ENCODE results near the gene SCYL2.
A peak's percentile ranks its signal among the peaks of the same experiment; 100 is the strongest.
"Not testable (repeated sequence)": the region's sequence is repeated elsewhere in the genome, so short reads cannot be mapped to it uniquely, and the experiment has no call there.

Gene SCYL2

DNA sequence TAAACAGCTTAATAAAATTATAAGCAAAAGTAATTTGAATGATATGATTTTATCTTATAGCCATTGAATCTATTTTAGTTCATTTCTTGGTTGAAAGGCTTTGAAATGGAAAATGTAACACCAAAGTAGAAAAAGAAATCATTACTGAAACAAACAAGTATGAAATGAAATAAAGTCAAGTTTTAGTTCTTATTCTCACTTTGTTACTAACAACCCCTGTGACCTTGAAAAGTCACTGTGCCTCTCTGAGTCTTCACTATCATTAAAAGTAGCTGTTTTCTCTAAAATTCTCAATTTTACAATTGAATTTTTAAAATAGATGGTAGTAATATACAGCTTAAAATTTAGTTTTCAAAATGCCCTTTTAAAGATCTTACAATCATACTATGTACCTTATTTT is 57.5 kb downstream of the SCYL2 start:
- no peak for DNase-seq (ENCODE audit: low read depth)

DNA sequence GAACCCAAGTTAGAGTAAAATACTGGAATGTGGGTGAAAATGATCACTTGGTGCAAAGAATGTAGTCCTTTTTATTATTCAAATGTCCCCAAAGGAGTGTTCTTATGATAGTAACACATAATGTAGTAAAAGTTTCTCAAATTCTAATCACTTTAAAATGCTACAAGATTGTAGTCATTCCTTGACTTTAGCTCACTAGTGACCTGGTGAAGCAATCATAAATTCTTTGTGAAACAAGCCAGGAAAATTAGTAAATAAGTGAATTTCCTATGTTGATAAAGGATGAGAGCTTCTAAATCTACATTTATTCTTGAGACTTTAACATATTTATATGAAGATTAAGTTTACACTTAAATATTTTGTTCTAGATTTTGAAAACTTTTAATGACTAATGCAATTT is 59.2 kb downstream of the SCYL2 start:
- DNase-seq (ENCODE audit: low read depth): peak; percentile 22

DNA sequence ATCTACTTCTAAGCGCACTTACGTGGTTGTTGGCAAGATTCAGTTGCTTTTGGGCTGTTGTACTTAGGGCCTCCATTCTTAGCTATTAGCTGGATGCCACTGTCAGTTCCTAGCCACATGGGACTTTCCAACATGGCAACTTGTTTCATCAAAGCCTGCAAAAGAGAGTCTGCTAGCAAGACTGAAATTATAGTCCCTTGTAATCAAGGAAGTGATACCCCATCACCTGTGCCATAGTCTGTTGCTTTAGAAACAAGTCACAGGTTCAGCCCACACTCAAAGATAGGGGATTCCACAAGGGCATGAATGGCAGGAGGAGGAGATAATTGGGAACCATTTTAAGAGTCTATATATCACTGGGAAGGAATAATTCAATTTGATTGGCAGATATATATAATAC is 62.8 kb downstream of the SCYL2 start:
- no peak for DNase-seq (ENCODE audit: low read depth)

- no peak for DNase-seq (ENCODE audit: low read depth)
Observed at GRCh38 chr12:100331871-100332270, 64.9 kb downstream of the SCYL2 start.

GRCh38 chr12:100332852-100333251 is 65.9 kb downstream of the SCYL2 start:
- no peak for DNase-seq (ENCODE audit: low read depth)

GRCh38 chr12:100337299-100337698 is 70.3 kb downstream of the SCYL2 start:
- DNase-seq (ENCODE audit: low read depth): no peak

- no peak for DNase-seq (ENCODE audit: low read depth)
Observed at GRCh38 chr12:100337727-100338126, 70.8 kb downstream of the SCYL2 start.

DNA sequence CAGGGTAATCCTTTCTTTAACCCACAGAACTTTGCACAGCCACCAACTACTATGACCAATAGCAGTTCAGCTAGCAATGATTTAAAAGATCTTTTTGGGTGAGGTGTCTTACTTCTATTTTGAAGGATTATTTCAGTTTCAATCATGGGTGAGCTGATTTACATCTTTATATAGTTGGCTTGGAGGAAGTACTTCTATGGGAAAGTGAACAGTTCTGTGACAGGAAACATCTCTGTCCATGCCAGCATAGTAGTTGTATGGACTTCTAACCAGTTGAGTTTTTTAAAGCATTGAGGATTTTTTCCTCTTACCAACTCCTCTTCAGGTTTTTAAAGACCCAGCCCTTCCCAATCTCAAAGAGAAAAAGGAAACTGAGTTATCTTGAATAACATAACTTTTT is 72.1 kb downstream of the SCYL2 start:
- DNase-seq (ENCODE audit: low read depth): no peak

DNA sequence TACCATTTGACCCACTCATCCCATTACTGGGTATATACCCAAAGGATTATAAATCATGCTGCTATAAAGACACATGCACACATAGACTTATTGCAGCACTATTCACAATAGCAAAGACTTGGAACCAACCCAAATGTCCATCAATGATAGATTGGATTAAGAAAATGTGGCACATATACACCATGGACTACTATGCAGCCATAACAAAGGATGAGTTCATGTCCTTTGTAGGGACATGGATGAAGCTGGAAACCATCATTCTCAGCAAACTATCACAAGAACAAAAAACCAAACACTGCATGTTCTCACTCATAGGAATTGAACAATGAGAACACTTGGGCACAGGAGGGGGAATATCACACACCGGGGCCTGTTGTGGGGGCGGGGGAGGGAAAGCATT is 75.9 kb downstream of the SCYL2 start:
- not testable (repeated sequence) for DNase-seq (ENCODE audit: low read depth)

DNA sequence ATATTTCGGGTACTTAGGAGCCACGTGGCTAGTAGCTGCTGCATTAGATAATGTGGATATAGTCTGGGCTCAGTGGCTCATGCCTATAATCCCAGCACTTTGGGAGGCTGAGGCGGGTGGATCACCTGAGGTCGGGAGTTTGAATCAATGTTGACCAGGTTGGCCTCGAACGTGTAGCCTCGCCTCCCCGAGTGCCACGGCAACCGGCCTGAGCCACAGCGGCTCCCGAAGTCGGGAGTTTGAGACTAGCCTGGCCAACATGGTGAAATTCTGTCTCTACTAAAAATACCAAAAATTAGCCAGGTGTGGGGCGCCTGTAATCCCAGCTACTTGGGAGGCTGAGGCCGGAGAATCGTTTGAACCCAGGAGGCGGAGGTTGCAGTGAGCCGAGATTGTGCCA is 77.4 kb downstream of the SCYL2 start:
- not testable (repeated sequence) for DNase-seq (ENCODE audit: low read depth)

DNA sequence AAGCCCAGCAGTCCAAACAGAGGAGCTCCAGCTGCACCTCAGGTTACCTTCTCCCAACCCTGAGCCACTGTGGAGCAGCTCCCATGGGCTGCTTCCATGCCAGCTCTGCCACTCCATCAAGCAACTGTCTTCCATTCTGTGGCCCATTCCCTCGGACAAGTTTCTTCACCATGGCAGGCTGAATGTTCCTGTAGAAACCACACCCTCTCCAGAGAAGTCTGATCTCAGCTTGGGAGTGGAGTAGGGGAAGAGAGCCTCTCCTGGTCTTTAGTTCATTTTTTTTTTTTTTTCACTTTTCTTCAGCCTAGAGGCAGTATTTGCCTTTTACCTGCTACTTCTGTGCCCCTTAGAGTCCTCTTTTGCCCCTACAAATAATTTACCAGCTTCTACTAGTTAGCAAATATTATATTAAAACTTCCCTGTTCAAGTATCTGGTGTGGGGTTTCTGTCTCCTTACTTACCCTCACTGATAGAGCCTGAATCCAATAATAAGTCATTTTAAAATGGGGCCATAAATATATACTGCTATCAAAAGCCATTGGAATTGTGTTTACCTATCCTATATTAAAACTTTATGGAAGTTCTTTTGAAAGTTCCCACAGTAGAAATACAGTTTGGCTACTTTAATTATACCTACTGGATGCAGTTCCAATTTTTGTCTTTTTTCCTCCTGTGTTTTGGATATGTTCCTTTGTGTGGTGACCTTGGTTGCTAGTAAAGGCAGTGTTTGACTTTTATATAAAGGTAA is 78.2 kb downstream of the SCYL2 start:
- no peak for DNase-seq (ENCODE audit: low read depth)

- peak; percentile 57 for DNase-seq (ENCODE audit: low read depth)
Observed at GRCh38 chr12:100346660-100347059, 79.7 kb downstream of the SCYL2 start.

GRCh38 chr12:100348657-100349454 is 81.9 kb downstream of the SCYL2 start:
- DNase-seq (ENCODE audit: low read depth): peak; percentile 42

DNA sequence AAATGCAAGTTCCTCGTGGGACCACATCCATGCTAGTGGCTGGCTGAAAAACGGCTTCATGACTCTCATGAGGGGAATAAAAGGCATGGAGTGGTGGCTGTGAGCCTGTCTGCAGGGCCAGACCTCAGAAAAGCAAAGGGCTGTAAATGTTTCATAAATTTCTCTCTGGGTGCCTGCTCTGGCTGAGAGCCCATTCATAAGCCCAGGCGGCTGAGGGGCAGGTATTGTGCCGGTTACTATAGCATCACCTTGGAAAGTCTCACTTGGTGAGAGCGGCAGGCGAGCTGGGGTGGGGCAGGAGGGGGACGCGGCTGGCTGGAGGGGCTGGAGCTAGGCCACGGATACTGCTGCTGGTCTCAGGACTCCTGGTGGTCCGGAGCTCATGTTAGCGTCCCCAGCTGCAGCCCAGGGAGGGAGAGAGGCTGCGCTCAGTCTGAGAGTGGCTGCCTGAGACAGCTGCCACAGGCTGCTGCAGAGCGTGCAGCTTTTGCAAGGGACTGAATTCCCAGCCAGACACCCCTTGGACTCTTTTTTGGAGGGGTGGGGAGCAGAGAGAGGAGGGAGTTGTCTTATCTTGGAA is 89.8 kb downstream of the SCYL2 start, which contains the start of gene SLC17A8:
SLC17A8 (plus strand) TSS at position 431 of the 580 bp plus-strand sequence. CDS start 318 bp downstream, outside the sequence.
- DNase-seq (ENCODE audit: low read depth): no peak

GRCh38 chr12:100359248-100359647 is 92.3 kb downstream of the SCYL2 start:
- DNase-seq (ENCODE audit: low read depth): no peak

DNA sequence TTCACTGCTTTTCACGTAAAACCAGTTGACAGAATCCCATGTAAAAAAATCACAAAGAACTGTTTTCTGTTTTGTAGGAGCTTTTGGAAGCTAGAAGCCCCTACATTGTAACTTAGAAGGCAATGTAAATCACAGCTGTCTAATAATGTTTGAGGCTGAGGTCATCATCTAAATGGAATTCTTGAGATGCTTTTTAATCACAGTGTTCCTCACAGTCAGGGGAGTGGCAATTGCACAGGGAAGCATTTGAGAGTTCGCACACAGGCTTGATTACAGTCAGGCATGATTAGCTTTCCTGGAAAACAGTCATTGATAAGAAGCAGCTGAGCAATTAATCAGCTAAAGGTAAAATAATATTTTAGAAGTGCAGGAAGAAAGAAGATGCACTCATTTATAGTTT is 92.8 kb downstream of the SCYL2 start:
- peak; percentile 50 for DNase-seq (ENCODE audit: low read depth)

GRCh38 chr12:100360450-100360849 is 93.5 kb downstream of the SCYL2 start:
- DNase-seq (ENCODE audit: low read depth): no peak

DNA sequence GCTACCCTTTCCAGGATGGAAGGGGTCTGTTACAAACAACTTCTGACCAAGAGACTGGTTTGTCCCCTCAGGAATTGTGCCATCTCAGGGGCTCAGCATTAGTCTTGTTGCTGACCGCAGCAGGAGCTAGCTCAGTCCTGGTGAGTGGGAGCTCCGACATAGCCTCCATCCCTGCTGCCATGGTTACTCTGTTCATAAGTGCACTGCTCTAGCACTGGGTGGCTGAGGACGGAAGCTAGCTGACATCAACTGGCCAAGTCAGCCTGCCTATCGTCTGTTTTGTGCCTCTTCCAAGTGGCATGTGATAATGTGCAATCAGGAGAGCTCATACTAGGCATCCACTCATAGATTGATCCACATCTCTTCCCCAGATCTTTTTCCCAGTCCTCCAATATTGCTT is 97.3 kb downstream of the SCYL2 start:
- no peak for DNase-seq (ENCODE audit: low read depth)

- no peak for DNase-seq (ENCODE audit: low read depth)
Observed at GRCh38 chr12:100365411-100365810, 98.4 kb downstream of the SCYL2 start.

DNA sequence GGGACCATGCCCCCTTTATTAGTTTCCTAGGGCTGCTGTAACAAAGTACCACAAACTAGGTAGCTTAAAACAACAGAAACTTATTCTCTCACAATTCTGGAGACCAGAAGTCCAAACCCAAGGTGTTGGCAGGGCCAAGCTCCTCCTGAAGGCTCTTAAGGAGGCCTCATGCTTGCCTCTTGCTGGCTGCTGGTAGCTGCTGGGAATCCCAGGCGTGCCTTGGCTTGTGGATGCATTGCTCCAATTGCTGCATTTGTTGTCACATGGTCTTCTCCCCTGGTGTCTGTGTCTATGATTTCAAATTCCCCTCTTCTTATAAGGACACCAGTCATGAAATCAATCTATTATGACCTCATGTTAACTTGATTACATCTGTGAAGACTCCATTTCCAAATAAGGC is 101.1 kb downstream of the SCYL2 start:
- no peak for DNase-seq (ENCODE audit: low read depth)

DNA sequence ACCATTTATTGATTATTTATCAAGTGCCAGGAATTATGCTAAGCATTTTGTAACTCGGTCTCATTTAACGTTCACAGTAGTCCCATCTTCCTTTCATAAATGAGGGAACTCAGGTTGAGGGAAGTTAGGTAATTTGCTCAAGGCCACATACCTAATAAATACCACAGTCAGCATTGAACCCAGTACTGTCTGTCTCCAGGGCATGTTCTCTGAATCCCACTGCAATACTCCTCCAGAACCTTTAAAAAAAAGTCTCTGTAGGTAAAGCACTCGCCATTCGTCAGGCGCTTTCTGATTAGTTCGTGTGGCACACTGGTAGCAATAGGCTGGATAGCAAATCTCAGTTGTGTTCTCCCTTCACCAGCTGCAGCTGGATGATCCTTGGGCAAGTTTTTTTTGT is 104.2 kb downstream of the SCYL2 start:
- DNase-seq (ENCODE audit: low read depth): no peak

DNA sequence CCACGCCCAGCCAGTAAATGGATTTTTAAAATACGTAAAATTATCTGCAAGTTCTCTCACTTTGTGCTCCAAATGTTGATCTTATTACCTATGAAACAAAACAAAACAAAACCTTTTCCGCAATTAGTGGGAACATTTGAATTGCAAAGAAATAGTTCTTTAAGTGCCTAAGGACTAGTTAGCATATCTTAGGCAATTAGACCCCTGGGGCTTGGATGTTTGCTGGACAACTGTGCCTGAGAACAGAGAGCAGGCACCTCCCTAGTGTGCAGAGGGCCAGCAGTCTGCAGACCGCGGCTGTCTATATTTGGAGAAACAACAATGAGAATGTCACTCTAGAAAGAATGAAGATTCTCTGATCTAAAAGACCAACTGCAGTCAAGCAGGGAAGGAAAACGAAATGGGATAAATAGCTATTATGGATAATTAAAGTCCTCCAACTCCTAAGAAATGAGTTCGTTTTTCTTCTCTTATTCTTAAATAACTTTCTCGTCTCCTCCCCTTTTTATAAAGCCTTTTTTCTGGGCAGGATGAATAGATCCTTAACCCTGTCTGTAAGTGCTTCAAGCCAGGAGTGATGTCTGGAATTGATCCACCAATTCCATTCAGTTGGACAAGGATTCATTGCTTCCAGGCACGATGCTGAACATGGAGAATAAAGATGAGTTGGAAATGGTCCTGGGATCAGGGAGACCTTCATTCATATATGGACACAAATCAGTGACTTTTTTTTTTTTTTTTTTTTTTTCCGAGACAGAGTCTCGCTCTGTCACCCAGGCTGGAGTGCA is 106.1 kb downstream of the SCYL2 start:
- DNase-seq (ENCODE audit: low read depth): no peak
